Measurements from ENCODE around the gene ZNF365. TPM values are rescaled to one million over a fixed set of nuclear protein-coding genes. Genes with fewer than 3 reads are reported as not detected.

The ZNF365 gene, protein sequence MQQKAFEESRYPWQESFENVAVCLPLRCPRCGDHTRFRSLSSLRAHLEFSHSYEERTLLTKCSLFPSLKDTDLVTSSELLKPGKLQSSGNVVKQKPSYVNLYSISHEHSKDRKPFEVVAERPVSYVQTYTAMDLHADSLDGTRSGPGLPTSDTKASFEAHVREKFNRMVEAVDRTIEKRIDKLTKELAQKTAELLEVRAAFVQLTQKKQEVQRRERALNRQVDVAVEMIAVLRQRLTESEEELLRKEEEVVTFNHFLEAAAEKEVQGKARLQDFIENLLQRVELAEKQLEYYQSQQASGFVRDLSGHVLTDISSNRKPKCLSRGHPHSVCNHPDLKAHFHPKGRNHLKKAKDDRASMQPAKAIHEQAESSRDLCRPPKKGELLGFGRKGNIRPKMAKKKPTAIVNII
- total RNA-seq = 1 to 10 TPM in 3 of 4 donors, under 1 TPM in 1; 0.56 to 4.7 (median 1.2) TPM

DNA sequence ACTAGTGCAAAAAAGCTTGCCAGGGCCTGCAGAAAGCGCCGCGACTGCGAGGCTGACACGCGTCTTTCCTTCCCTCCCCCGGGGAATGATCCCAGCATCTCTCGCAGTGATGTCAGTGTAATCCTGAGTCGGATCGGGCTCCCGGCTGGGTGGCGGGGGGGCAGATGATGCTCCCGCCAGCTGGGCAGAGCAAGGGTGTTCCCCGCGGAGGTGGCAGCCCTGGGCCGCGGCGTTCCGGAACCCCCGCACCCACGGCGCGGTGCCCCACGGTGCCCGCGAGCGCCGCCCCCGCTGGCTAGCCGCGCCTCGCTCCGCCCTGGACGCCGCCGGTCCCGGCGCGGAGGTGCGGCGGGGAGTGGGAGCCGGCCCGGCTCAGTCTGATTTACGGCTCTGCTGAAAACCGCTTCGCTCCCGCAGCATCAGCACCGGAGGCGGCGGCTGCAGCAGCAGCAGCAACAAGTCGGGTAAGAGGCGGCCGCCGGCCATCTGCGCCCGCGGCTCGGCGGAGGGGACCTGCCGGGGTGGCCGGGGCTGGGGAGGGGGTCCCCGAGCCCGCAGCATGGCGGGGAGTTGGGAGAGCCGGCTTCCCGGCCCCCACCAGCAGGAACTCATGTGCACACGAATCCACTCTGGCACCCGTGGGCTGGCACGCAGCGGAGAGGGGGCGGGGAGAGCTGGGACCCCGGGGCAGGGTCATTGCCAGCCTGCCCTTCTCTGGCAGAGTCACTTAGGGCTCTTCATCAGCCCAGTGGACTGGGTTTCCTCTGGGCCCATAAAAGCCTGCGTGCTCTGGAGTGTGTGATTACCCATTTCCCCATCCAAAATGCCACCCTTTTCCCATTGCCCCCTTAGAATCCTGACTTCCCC is at the start of gene ZNF365:
TSS of gene ZNF365 (plus strand) at position 375 of the 867 bp plus-strand sequence. CDS start 1,825 bp downstream, outside the sequence.
- WGBS, 2 donors = 0 to 2% methylated on average over 1 to 11 of the region's 73 CpGs
- TF ChIP-seq POLR2A (IDR thresholded peaks at IDR 0.05) = no peak
- TF ChIP-seq, protein P1, sequence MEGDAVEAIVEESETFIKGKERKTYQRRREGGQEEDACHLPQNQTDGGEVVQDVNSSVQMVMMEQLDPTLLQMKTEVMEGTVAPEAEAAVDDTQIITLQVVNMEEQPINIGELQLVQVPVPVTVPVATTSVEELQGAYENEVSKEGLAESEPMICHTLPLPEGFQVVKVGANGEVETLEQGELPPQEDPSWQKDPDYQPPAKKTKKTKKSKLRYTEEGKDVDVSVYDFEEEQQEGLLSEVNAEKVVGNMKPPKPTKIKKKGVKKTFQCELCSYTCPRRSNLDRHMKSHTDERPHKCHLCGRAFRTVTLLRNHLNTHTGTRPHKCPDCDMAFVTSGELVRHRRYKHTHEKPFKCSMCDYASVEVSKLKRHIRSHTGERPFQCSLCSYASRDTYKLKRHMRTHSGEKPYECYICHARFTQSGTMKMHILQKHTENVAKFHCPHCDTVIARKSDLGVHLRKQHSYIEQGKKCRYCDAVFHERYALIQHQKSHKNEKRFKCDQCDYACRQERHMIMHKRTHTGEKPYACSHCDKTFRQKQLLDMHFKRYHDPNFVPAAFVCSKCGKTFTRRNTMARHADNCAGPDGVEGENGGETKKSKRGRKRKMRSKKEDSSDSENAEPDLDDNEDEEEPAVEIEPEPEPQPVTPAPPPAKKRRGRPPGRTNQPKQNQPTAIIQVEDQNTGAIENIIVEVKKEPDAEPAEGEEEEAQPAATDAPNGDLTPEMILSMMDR (IDR thresholded peaks at IDR 0.05) = no peak

DNA sequence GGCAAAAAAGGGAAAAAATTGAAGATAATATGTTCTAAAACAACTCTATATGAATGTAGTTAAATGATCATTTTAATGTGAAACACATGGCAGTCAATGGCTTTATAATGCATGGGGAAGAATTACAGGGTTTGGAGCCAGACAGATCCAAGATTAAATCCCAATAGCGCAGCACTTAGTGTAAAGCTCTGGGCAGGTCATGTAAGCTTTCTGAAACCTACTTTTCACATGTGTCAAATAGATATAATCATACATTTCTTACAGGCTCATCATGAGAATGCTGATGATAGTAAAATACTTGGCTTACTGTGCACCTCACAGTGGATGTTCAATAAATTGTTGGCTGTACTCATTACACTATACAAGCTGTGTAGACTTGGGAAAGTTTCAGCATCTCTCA is 48.0 kb upstream of the ZNF365 start:
- TF ChIP-seq POLR2A (IDR thresholded peaks at IDR 0.05) = no peak
- TF ChIP-seq, protein P1 (IDR thresholded peaks at IDR 0.05) = no peak
- Histone ChIP-seq H3K27me3 (no peaks in the 10 kb centered on the region), H3K9me3 (no peaks in the 10 kb centered on the region), H3K27ac (no peak overlapping the region), H3K4me3 (no peak overlapping the region), H3K36me3 (no peaks in the 10 kb centered on the region), H3K4me1 (no peaks in the 10 kb centered on the region)
- 79 to 100% methylated on average over 1 of the region's 1 CpG for WGBS, 2 donors
- intact Hi-C loops (cut with DNase I) = no loop called here
- DNase-seq = no peak

More for the DNA sequence above, at the start of gene ZNF365:
- Histone ChIP-seq H3K27me3 (peaks cover 0 to 31% (median 0%) of the 10 kb centered on the region in 4 donors), H3K4me1 (peaks cover 0 to 15% (median 8%) of the 10 kb centered on the region in 3 donors), H3K27ac (peak within 1 kb of the TSS in 1 of 4 donors; percentile 12), H3K36me3 (no peaks in the 10 kb centered on the region), H3K4me3 (peak within 1 kb of the TSS; percentile 24 to 65 (median 46)), H3K9me3 (no peaks in the 10 kb centered on the region)
- no peak for DNase-seq
- intact Hi-C loops (cut with DNase I) = no loop called here

DNA sequence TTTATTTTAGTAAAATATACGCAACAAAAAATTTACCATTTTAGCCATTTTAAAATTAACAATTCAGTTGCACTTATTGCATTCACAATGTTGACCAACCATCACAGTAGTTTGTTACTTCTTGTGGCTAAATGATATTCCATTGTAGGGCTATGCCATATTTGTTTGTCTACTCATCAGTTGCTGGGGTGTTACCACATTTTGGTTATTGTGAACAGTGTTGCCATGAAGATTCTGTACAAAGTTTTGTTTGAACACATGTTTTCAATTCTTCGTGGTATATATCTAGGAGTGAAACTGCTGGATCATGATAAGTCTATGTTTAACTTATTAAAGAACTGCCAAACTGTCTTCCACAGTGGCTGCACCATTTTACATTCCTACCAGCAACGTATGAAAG is 46.3 kb upstream of the ZNF365 start:
- H3K4me3 ChIP-seq = no peak overlapping the region
- no peaks in the 10 kb centered on the region for H3K27me3 ChIP-seq
- no peak for DNase-seq
- H3K36me3 ChIP-seq = no peaks in the 10 kb centered on the region
- H3K4me1 ChIP-seq = no peaks in the 10 kb centered on the region
- intact Hi-C loops (cut with DNase I) = no loop called here
- TF ChIP-seq, protein P1 (IDR thresholded peaks at IDR 0.05) = no peak
- TF ChIP-seq POLR2A (IDR thresholded peaks at IDR 0.05) = no peak
- 50 to 60% methylated on average over 3 of the region's 3 CpGs for WGBS, 2 donors
- no peak overlapping the region for H3K27ac ChIP-seq
- no peaks in the 10 kb centered on the region for H3K9me3 ChIP-seq

DNA sequence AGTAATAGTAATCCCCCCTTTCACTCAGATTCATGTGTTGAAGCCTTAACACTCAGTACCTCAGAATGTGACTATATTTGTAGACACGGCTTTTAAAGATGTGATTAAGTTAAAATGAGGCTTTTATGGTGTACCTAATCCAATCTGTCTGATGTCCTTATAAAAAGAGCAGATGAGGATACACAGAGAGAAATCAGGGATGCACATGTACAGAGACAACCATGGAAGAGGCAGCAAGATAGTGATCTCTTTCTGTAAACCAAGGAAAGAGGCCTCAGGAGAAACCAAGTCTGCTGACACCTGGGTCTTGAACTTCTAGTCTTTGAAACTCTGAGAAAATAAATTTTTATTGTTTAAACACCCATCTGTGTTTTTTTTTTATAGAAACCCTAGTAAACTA is 44.0 kb upstream of the ZNF365 start:
- Histone ChIP-seq H3K4me1 (no peaks in the 10 kb centered on the region), H3K9me3 (no peaks in the 10 kb centered on the region), H3K4me3 (no peak overlapping the region), H3K27me3 (no peaks in the 10 kb centered on the region), H3K27ac (no peak overlapping the region), H3K36me3 (no peaks in the 10 kb centered on the region)
- TF ChIP-seq, protein P1 (IDR thresholded peaks at IDR 0.05) = no peak
- 75 to 77% methylated on average over 1 of the region's 1 CpG for WGBS, 2 donors
- intact Hi-C loops (cut with DNase I) = no loop called here
- no peak for DNase-seq

DNA sequence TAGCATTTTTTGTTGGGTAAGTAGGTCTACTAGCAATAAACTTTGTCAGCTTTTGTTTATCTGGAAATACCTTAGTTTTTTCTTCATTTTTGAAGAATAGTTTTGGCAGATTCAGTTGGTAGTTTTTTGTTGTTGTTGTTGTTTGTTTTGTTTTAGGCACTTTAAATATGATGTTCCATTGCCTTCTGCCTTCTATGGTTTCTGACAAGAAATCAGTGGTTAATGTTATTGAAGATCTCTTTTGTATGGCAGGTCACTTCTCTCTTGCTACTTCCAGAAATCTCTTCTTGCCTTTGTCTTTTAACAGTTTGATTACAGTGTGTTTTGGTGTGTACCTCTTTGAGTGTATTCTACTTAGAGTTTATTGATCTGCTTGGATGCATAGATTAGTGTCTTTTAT is 41.8 kb upstream of the ZNF365 start:
- DNase-seq = no peak

More for the DNA sequence above, 41.8 kb upstream of the ZNF365 start:
- no peak for TF ChIP-seq POLR2A (IDR thresholded peaks at IDR 0.05)
- TF ChIP-seq, protein P1 (IDR thresholded peaks at IDR 0.05) = no peak
- H3K9me3 ChIP-seq = no peaks in the 10 kb centered on the region
- H3K27ac ChIP-seq = no peak overlapping the region
- no peaks in the 10 kb centered on the region for H3K36me3 ChIP-seq
- H3K4me3 ChIP-seq = no peak overlapping the region
- intact Hi-C loops (cut with DNase I) = no loop called here
- H3K4me1 ChIP-seq = no peaks in the 10 kb centered on the region
- H3K27me3 ChIP-seq = no peaks in the 10 kb centered on the region
